Astrocyte (in vitro differentiated cells and primary cell): ENCODE results near the gene IGF1R.

Experiments
- EZH2 ChIP-seq: IDR thresholded peaks from 2 replicates; pipeline ENCODE4 v1.6.1; 2012; ENCODE audit warnings: mild to moderate bottlenecking, low read length, inconsistent platforms; ENCODE audit not compliant: insufficient read depth
- TF ChIP-seq, protein P1 (sequence below): IDR thresholded peaks from 2 replicates; pipeline ENCODE4 v1.5.1; 2011; ENCODE audit warnings: low read depth, mild to moderate bottlenecking, inconsistent platforms, low read length, moderate library complexity; ENCODE audit not compliant: insufficient read depth

DNA sequence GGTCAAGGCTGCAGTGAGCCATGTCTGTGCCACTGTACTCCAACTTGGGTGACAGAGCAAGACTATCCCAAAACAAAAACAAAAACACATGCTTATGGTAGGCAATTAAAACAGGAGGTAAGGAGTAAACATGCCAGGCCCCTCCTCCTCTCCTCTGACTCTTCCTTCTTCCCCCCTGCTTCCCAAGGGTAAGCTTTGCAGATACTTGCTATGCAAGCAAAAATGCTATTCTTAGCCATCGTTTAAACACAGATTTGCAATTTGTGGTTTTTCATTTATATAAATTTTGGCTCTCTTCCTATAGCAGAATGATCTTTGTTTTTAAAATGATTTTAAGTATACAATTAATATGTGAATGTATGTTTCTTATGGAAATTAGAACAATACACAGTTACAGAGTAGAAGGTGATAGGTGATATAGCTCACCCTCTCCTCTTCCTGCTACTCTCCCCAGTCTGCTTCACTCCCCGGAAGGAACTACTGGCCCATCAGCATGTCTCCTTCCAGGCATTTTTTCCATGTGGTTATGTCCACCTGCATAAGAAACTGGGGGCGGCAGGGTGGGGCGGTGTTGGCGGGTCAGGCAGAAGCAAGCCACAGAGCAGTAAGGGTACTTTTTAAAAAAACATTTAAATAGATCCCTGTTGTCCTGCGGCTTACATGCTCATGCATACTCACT is 42.1 kb downstream of the IGF1R start:
- TF ChIP-seq, protein P1, sequence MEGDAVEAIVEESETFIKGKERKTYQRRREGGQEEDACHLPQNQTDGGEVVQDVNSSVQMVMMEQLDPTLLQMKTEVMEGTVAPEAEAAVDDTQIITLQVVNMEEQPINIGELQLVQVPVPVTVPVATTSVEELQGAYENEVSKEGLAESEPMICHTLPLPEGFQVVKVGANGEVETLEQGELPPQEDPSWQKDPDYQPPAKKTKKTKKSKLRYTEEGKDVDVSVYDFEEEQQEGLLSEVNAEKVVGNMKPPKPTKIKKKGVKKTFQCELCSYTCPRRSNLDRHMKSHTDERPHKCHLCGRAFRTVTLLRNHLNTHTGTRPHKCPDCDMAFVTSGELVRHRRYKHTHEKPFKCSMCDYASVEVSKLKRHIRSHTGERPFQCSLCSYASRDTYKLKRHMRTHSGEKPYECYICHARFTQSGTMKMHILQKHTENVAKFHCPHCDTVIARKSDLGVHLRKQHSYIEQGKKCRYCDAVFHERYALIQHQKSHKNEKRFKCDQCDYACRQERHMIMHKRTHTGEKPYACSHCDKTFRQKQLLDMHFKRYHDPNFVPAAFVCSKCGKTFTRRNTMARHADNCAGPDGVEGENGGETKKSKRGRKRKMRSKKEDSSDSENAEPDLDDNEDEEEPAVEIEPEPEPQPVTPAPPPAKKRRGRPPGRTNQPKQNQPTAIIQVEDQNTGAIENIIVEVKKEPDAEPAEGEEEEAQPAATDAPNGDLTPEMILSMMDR: no peak
- no peak for TF ChIP-seq EZH2
